Rectal smooth muscle tissue (tissue), 1 donor: ENCODE results near the gene RAB11FIP4.

ENCODE experiments used
- H3K27ac ChIP-seq: one replicate; pipeline ENCODE4 v1.7.0; 2013; ENCODE audit warnings: low read depth, low read length, inconsistent platforms
- H3K27me3 ChIP-seq: one replicate; pipeline ENCODE4 v1.7.0; 2013; ENCODE audit warnings: low read length; ENCODE audit not compliant: control insufficient read depth, insufficient read depth
- H3K36me3 ChIP-seq: one replicate; pipeline ENCODE4 v1.7.0; 2013; ENCODE audit warnings: low read length; ENCODE audit not compliant: control insufficient read depth, insufficient read depth
- H3K4me1 ChIP-seq: one replicate; pipeline ENCODE4 v1.7.0; 2013; ENCODE audit warnings: low read length; ENCODE audit not compliant: control insufficient read depth, insufficient read depth
- H3K4me3 ChIP-seq: one replicate; pipeline ENCODE4 v1.7.0; 2013; ENCODE audit warnings: low read length
- H3K9ac ChIP-seq: one replicate; pipeline ENCODE4 v1.7.0; 2013; ENCODE audit warnings: low read length

RAB11FIP4 gene

DNA sequence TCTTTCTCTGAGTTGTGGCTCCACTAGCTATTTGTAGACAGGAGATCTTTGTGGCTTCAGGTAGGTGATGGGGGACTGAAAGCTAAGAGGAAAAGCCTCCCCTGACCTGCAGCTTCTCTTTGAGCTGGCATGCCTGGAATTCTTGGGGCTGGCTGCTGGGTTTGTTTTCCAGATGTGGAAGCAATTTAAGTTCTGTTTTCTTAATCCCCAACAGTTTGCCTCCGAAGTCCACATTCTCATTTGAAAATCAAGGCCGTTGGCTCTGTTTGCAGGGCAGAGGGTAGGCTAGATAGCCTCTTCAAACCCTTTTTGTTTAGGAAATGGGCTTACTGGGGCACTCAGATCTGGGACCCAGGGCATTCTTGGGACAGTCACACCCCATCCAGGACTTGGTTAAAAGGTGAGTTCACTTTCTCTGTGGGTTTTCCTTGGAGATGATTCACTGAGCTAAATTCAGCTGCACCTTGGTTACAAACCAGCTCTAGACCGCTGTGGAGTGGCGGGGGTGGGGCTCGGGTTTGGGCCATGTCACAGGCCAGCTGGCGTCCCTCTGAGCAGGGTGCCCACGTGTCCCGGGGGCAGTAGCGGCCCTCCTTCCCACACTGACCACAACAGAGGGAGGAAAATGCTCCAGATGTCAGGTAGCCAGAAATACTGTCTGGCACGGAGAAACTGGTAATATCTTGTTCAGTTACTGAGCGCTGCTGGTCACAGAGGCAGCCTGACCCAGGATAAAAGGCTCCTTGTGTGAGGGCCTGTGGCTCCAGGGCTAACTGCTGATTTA is 108.5 kb downstream of the RAB11FIP4 start:
- no peak overlapping the region for H3K27ac ChIP-seq
- H3K4me3 ChIP-seq = no peak overlapping the region
- no peaks in the 10 kb centered on the region for H3K27me3 ChIP-seq
- no peaks in the 10 kb centered on the region for H3K4me1 ChIP-seq
- no peaks in the 10 kb centered on the region for H3K36me3 ChIP-seq
- H3K9ac ChIP-seq = no peak overlapping the region

DNA sequence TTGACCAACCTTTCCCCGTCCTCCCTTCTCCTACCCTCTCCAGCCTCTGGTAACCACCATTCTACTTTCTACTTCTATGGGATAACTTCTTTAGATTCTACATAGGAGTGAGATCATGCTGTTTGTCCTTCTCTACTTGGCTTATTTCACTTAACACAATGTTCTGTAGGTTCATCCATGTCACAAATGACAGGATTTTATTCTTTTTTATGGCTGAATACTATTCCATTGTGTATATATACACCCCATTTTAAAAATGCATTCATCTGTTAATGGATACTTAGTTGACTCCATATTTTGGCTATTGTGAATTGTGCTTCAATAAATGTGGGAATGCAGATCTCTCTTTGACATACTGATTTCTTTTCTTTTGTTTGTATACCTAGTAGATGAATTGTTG is 115.0 kb downstream of the RAB11FIP4 start:
- Histone ChIP-seq H3K9ac (no peak overlapping the region), H3K36me3 (no peaks in the 10 kb centered on the region), H3K27ac (no peak overlapping the region), H3K4me3 (no peak overlapping the region), H3K4me1 (no peaks in the 10 kb centered on the region), H3K27me3 (no peaks in the 10 kb centered on the region)

DNA sequence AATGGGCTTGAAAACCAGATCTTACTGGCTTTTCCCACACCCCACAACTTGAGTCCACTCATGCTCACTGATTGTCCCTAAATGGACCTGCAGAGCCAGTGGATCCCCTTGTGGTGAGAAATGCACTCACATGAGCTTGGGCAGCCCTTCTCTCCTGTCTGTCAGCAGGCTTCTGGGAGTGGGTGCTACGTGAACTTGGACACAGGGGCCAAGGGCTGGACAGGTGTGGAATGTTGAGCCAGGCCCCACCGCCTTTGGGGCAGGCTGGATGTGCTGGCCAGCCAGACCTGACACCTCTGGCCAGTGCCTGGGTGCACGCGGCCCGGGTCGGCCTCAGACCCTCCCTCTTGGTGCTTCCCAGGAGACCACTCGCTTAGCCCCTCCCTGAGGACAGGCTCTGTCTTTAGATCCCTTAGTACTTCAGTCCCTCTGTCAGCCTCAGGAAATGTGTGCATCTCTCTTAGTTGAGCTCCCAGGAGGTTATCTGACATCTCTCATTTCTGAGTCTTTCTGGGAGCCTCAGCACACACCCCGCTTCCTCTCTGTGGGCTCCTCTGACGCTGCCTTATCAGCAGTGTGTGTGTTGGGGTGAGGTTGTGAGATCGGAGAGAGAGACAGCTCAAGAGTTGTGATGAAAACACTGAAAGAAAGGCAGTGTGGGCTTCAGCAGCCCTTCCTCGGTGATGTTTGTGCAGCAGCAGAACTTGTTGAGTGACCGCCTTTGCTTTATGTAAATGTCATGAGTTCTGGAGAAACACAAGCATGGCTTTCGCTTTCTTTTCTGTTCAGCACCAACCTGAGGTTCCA is 117.0 kb downstream of the RAB11FIP4 start:
- Histone ChIP-seq H3K4me1 (no peaks in the 10 kb centered on the region), H3K27ac (no peak overlapping the region), H3K4me3 (no peak overlapping the region), H3K36me3 (no peaks in the 10 kb centered on the region), H3K9ac (no peak overlapping the region), H3K27me3 (no peaks in the 10 kb centered on the region)

DNA sequence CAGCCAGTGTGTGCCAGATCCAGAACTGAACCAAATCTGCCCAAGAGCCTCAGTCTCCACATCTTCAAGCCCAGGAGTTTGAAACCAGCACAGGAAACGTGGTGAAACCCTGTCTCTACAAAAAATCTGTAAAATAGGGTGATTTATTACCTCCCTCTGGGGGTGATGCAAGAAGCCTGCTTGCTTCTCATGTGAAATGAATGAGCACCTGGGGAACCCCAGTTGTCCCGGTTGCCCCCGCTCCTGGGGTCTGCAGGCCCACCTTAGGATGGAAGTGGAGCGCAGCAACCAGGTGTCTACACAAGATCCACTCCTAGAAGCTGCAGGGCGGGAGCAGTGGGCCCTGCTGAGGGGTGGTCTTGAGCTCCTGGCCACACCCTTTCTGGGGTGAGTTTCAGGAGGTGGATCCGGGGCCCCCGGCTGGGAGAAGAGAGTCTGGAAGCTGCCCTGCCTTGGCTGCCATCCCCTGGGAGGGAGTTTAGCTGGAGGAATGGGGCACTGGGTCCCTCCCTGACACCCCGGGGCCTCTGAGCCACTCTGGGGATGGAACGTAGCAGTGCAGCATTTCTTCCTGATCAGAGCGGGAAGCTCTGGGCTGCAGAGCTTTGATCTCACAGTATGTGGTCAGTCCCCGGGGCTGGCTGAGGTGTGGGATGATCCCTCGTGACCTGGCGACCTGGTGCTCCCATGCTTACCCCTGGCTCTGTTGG is 117.8 kb downstream of the RAB11FIP4 start:
- Histone ChIP-seq H3K27ac (no peak overlapping the region), H3K27me3 (no peaks in the 10 kb centered on the region), H3K9ac (no peak overlapping the region), H3K36me3 (no peaks in the 10 kb centered on the region), H3K4me3 (no peak overlapping the region), H3K4me1 (no peaks in the 10 kb centered on the region)

DNA sequence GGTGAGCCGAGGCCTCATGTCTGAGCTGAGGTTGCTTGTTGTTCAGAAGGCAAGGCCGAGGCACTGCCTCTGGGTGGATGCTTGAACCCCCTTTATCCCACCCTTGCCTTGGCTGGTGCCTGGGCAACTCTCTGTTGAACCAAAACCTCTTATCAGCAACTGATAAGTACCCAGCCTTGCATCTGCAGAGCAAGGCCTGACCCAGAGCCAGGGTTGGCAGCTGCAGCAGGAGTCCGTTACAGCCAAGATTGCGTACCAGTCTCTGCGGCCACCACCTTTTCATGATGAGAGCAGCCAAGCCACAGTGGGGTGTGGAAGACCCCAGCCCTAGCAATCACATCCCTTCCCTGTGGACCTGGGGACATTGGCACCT is 118.3 kb downstream of the RAB11FIP4 start:
- no peaks in the 10 kb centered on the region for H3K27me3 ChIP-seq
- no peak overlapping the region for H3K4me3 ChIP-seq
- no peaks in the 10 kb centered on the region for H3K4me1 ChIP-seq
- H3K27ac ChIP-seq = no peak overlapping the region
- H3K9ac ChIP-seq = no peak overlapping the region
- no peaks in the 10 kb centered on the region for H3K36me3 ChIP-seq

DNA sequence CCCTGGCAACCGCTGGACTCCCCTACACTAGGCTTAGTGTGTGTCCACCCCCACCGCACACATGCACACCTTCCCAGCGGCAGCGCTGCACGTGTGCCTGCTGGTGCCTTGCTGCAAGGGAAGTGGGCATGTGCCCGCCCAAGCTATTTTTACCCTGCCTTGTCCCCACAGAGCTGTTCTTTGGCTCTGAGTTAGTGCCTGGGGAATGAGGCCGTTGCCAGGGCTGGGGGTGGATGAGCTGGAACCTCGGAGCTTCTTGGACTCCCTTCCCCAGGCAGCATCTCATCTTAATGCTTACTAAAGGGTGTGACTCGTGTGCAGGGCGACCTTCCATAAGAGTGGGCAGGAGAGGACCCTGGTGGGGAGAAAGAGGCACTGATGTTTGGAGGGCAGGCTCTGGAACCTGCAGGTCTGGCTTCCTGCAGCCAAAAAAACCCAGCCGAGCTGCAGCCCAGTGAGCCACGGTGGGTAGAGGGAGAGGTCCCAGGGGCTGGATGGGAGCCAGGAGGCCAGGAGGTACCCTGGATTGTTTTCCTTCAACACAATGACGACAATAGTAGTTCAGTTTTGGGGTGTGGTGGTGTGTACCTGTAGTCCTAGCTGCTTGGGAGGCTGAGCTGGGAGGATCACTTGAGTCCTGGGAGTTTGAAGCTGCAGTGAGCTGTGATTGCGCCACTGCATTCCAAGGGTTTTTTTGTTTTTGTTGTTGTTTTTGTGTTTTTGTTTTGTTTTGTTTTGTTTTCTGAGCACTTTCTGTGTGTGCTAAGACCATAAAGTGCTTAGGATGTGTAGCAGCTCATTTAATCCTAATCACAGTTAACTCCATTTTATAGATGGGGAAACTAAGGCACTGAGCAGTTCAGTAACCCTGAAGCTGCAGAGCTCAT is 119.1 kb downstream of the RAB11FIP4 start:
- no peaks in the 10 kb centered on the region for H3K36me3 ChIP-seq
- H3K4me3 ChIP-seq = no peak overlapping the region
- H3K9ac ChIP-seq = no peak overlapping the region
- no peaks in the 10 kb centered on the region for H3K4me1 ChIP-seq
- no peak overlapping the region for H3K27ac ChIP-seq
- H3K27me3 ChIP-seq = no peaks in the 10 kb centered on the region

DNA sequence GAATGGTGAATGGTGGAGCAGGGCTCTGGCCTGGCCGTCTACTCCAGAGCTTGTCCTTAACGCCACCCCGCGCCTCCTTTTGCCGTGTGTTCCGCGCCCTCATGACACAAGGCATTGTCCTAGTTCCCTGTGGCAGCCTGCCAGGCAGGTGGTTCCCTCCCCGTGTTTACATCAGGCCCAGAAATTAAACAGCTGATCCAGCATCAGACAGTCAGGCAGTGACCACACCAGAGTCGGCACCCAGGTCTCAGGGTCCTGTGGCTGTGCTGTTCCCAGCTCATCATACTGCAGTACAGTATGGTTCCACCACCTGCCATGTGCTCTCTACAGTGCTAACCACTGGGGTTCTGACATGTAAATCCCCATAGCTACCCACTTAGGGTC is 119.7 kb downstream of the RAB11FIP4 start:
- no peak overlapping the region for H3K27ac ChIP-seq
- no peaks in the 10 kb centered on the region for H3K36me3 ChIP-seq
- H3K4me1 ChIP-seq = no peaks in the 10 kb centered on the region
- H3K9ac ChIP-seq = no peak overlapping the region
- H3K27me3 ChIP-seq = no peaks in the 10 kb centered on the region
- H3K4me3 ChIP-seq = no peak overlapping the region

DNA sequence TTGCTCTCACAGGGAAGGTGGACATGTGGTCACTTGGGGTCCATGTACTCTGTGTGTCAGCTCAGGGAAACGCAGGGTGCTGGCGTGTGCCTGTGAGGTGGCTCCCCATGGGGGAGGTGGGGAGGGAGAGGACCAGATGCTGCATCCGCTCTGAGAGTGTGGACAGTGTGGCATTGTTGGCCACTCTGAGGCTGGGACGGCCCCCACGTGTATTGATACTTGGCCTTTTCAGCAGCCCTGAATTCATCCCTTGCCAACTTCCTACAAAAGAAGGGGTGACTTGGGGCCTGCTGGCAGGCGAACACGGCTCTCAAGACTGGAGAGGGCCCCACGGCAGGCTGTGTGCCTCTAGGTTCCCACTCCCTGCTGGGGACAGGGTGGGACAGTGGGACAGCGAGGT is 120.1 kb downstream of the RAB11FIP4 start:
- Histone ChIP-seq H3K9ac (no peak overlapping the region), H3K4me1 (no peaks in the 10 kb centered on the region), H3K27ac (no peak overlapping the region), H3K36me3 (no peaks in the 10 kb centered on the region), H3K4me3 (no peak overlapping the region), H3K27me3 (no peaks in the 10 kb centered on the region)

DNA sequence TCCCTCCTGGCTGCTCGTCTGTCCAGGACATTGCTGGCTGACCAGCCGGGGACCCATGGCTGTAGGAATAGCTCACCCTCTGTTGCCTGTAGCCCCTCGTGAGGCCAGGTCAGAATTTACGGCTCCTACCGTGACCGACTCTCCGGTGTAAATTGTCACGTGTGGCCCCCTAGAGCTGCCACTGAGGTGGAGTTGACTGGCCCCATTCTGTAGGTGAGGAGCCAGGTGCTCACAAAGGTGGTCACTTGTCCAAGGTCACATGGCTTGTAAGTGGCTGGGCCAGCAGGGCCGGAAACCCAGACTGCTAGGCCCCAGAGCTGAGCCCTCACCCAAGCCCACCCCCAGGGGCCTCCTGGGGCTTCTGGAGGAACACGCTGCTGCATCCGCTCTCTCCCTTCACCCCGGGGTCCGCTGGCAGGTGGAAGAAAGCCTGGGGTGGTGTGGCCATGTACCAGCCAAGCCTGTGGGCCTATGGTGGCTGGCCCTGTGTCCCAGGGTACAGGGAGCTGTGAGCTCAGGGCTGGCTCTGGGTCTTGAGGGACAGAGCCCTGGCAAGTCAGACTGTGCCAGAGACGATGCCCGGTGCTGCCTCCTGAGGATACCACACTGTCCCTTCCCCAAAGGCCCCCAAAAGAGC is 120.7 kb downstream of the RAB11FIP4 start:
- Histone ChIP-seq H3K9ac (no peak overlapping the region), H3K27ac (no peak overlapping the region), H3K27me3 (no peaks in the 10 kb centered on the region), H3K4me3 (no peak overlapping the region), H3K4me1 (no peaks in the 10 kb centered on the region), H3K36me3 (no peaks in the 10 kb centered on the region)

DNA sequence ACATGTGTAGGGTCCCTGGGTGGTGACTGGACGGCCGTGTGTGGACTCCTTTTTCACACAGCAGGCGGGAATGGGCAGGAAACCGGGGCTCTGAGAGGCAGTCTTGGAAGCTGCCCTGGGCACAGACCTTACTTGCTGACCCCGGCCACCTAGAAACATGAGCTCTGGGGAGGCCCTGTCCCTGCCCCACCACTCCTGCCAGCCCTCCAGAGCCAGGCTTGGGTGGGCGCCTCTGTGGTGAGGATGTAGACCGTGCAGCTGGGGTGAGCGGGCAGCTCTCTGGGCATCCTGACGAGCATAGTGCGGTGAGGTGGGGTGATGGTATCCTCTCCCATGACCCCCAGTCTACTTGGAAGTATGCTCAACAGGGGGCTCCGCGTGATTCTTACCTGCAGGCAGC is 121.3 kb downstream of the RAB11FIP4 start:
- no peak overlapping the region for H3K9ac ChIP-seq
- H3K4me1 ChIP-seq = no peaks in the 10 kb centered on the region
- no peaks in the 10 kb centered on the region for H3K36me3 ChIP-seq

DNA sequence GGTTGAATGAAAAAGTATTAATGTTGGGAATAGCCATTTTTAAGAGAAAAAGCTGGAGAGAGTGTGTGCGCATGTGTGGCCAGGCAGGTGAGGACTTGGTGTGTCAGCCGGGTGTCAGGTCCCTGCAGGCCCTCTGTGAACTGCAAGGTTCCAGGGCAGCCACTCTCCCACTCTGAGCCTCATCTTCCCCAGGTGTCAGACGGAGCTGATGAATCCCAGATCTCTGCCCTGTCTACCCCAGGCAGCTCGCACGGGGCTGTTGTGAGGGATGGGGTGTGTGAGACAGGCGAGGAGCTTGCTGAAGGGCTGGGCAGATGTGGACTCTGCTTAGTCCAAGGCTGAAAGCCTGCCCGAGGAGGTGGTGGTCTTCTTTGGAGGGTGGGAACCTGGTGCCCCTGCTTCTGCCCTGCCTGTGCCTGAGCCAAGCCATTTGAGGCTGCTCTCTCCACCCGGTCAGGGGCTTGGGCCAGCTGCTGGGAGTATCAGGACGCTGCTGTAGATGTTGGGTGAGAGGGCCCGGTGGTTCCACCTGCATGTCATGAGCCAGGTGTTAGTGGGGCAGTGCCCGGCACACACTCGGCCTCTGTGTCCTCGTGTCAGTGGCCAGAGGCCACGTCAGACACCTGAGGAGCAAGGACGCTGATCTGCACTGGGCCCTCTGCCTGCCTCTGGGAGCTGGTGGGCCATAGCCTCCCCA is 122.4 kb downstream of the RAB11FIP4 start:
- Histone ChIP-seq H3K9ac (no peak overlapping the region), H3K4me3 (no peak overlapping the region), H3K36me3 (no peaks in the 10 kb centered on the region), H3K4me1 (no peaks in the 10 kb centered on the region), H3K27ac (no peak overlapping the region), H3K27me3 (no peaks in the 10 kb centered on the region)

More for the DNA sequence above, 121.3 kb downstream of the RAB11FIP4 start:
- no peaks in the 10 kb centered on the region for H3K27me3 ChIP-seq
- no peak overlapping the region for H3K4me3 ChIP-seq
- H3K27ac ChIP-seq = no peak overlapping the region
